Measurements from ENCODE around the gene TMED8. TPM values are rescaled to one million over a fixed set of nuclear protein-coding genes. Genes with fewer than 3 reads are reported as not detected.
"Not testable (repeated sequence)": the region's sequence is repeated elsewhere in the genome, so short reads cannot be mapped to it uniquely, and the experiment has no call there.

The TMED8 gene
- polyA plus RNA-seq, 1 donor (not counting 4 experiments of a cell fraction or from before 2014, with no cell fraction given) = 7.3 TPM

- H4K20me1 ChIP-seq (ENCODE audit: control insufficient read depth, extremely low read depth, insufficient read depth, low read length) = no peaks in the 10 kb centered on the region
- no peak overlapping the region for H3K4me3 ChIP-seq (ENCODE audit: control insufficient read depth in 2 of 3, extremely low read depth in 1 of 3, insufficient read depth in 2 of 3, low read depth in 1 of 3, low read length in 3 of 3)
- H3K9me1 ChIP-seq (ENCODE audit: control insufficient read depth, extremely low read depth, insufficient read depth, low read length) = no peaks in the 10 kb centered on the region
- no peak overlapping the region for H3K27ac ChIP-seq (ENCODE audit: control insufficient read depth, insufficient read depth, low read length)
- dilution Hi-C loops (cut with MboI; ENCODE audit: extremely low pct_ligation_motif_present, low sequenced_read_pairs) = no loop called here
- peaks cover 2 to 15% of the 10 kb centered on the region in 2 experiments for H3K36me3 ChIP-seq (ENCODE audit: control insufficient read depth in 2 of 2, extremely low read depth in 1 of 2, insufficient read depth in 2 of 2, low read length in 2 of 2)
- no peak for TF ChIP-seq EZH2 (IDR thresholded peaks at IDR 0.05; ENCODE audit: low read length)
- TF ChIP-seq, protein P1, sequence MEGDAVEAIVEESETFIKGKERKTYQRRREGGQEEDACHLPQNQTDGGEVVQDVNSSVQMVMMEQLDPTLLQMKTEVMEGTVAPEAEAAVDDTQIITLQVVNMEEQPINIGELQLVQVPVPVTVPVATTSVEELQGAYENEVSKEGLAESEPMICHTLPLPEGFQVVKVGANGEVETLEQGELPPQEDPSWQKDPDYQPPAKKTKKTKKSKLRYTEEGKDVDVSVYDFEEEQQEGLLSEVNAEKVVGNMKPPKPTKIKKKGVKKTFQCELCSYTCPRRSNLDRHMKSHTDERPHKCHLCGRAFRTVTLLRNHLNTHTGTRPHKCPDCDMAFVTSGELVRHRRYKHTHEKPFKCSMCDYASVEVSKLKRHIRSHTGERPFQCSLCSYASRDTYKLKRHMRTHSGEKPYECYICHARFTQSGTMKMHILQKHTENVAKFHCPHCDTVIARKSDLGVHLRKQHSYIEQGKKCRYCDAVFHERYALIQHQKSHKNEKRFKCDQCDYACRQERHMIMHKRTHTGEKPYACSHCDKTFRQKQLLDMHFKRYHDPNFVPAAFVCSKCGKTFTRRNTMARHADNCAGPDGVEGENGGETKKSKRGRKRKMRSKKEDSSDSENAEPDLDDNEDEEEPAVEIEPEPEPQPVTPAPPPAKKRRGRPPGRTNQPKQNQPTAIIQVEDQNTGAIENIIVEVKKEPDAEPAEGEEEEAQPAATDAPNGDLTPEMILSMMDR (optimal IDR thresholded peaks at IDR 0.05 in 1 of 3, IDR thresholded peaks at IDR 0.05 in 1 of 3, conservative IDR thresholded peaks at IDR 0.05 in 1 of 3; ENCODE audit: extremely low read depth in 1 of 3, insufficient read depth in 2 of 3, low read length in 3 of 3) = no peak
- H3K9me3 ChIP-seq (ENCODE audit: control insufficient read depth, low read depth, low read length) = no peaks in the 10 kb centered on the region
- no peak for FAIRE-seq
- no peaks in the 10 kb centered on the region for H3K4me1 ChIP-seq (ENCODE audit: control insufficient read depth, extremely low read depth, insufficient read depth, low read length)
- H3K9ac ChIP-seq (ENCODE audit: control insufficient read depth, extremely low read depth, insufficient read depth, low read length) = no peak overlapping the region
- no peaks in the 10 kb centered on the region for H3K79me2 ChIP-seq (ENCODE audit: control insufficient read depth, insufficient read depth, low read length)
- no peak for DNase-seq (ENCODE audit: low read depth, low spot score)
- H3K4me2 ChIP-seq (ENCODE audit: control insufficient read depth, extremely low read depth, insufficient read depth, low read depth, low read length) = no peak overlapping the region
- H2AFZ ChIP-seq (ENCODE audit: control insufficient read depth, low read length) = no peak overlapping the region
- H3K27me3 ChIP-seq (ENCODE audit: control insufficient read depth, extremely low read depth, insufficient read depth, low read length) = no peaks in the 10 kb centered on the region
Observed at GRCh38 chr14:77337880-77338279, 39.0 kb downstream of the TMED8 start.

DNA sequence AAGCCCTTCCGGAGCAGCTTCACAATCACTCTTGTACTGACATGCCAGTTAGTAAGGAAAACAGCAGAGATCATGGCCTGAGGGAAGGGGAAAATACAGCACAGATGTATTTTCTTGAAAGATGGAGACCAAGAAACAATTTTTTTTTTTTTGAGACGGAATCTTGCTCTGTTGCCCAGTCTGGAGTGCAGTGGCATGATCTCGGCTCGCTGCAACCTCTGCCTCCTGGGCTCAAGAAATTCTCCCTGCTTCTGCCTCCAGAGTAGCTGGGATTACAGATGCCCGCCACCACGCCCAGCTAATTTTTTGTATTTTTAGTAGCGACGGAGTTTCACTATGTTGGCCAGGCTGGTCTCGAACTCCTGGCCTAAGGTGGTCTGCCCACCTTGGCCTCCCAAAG is 39.6 kb downstream of the TMED8 start:
- DNase-seq (ENCODE audit: low read depth, low spot score) = not testable (repeated sequence)

DNA sequence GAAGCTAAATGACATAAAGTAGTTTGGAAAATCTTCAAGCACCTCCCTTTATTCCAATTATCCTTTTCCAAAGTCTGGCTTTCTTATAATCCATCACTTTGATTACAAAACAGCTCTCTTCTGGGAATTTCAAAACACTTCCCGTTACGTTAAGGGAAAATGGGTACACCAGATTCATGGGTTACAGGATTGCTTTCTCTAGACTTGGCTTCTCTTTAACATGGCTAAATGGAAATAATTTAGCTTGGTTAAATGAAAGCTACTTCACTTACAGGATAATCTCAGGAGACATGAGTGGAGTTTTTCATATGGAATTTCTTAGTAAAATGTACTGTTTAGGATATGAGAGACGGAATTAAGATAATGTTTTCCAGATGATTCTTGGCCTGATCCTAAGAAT is 41.3 kb downstream of the TMED8 start:
- no peak overlapping the region for H2AFZ ChIP-seq (ENCODE audit: control insufficient read depth, low read length)
- H3K27ac ChIP-seq (ENCODE audit: control insufficient read depth, insufficient read depth, low read length) = no peak overlapping the region
- H3K4me1 ChIP-seq (ENCODE audit: control insufficient read depth, extremely low read depth, insufficient read depth, low read length) = no peaks in the 10 kb centered on the region
- dilution Hi-C loops (cut with MboI; ENCODE audit: extremely low pct_ligation_motif_present, low sequenced_read_pairs) = no loop called here
- H3K4me3 ChIP-seq (ENCODE audit: control insufficient read depth in 2 of 3, extremely low read depth in 1 of 3, insufficient read depth in 2 of 3, low read depth in 1 of 3, low read length in 3 of 3) = no peak overlapping the region
- FAIRE-seq (no peak), DNase-seq (ENCODE audit: low read depth, low spot score) (no peak)
- H3K9me1 ChIP-seq (ENCODE audit: control insufficient read depth, extremely low read depth, insufficient read depth, low read length) = no peaks in the 10 kb centered on the region
- H3K36me3 ChIP-seq (ENCODE audit: control insufficient read depth in 2 of 2, extremely low read depth in 1 of 2, insufficient read depth in 2 of 2, low read length in 2 of 2) = peaks cover 0 to 7% of the 10 kb centered on the region in 2 experiments
- H3K27me3 ChIP-seq (ENCODE audit: control insufficient read depth, extremely low read depth, insufficient read depth, low read length) = no peaks in the 10 kb centered on the region
- H4K20me1 ChIP-seq (ENCODE audit: control insufficient read depth, extremely low read depth, insufficient read depth, low read length) = no peaks in the 10 kb centered on the region
- no peak overlapping the region for H3K9ac ChIP-seq (ENCODE audit: control insufficient read depth, extremely low read depth, insufficient read depth, low read length)
- no peaks in the 10 kb centered on the region for H3K79me2 ChIP-seq (ENCODE audit: control insufficient read depth, insufficient read depth, low read length)
- H3K9me3 ChIP-seq (ENCODE audit: control insufficient read depth, low read depth, low read length) = no peaks in the 10 kb centered on the region
- H3K4me2 ChIP-seq (ENCODE audit: control insufficient read depth, extremely low read depth, insufficient read depth, low read depth, low read length) = no peak overlapping the region
- TF ChIP-seq, protein P1 (optimal IDR thresholded peaks at IDR 0.05 in 1 of 3, IDR thresholded peaks at IDR 0.05 in 1 of 3, conservative IDR thresholded peaks at IDR 0.05 in 1 of 3; ENCODE audit: extremely low read depth in 1 of 3, insufficient read depth in 2 of 3, low read length in 3 of 3) = no peak
- no peak for TF ChIP-seq EZH2 (IDR thresholded peaks at IDR 0.05; ENCODE audit: low read length)

More for the DNA sequence above, 39.6 kb downstream of the TMED8 start:
- H4K20me1 ChIP-seq (ENCODE audit: control insufficient read depth, extremely low read depth, insufficient read depth, low read length); H3K4me2 ChIP-seq (ENCODE audit: control insufficient read depth, extremely low read depth, insufficient read depth, low read depth, low read length); H3K9me3 ChIP-seq (ENCODE audit: control insufficient read depth, low read depth, low read length); H3K4me1 ChIP-seq (ENCODE audit: control insufficient read depth, extremely low read depth, insufficient read depth, low read length); H3K9ac ChIP-seq (ENCODE audit: control insufficient read depth, extremely low read depth, insufficient read depth, low read length); H3K4me3 ChIP-seq (ENCODE audit: control insufficient read depth in 2 of 3, extremely low read depth in 1 of 3, insufficient read depth in 2 of 3, low read depth in 1 of 3, low read length in 3 of 3); H3K27ac ChIP-seq (ENCODE audit: control insufficient read depth, insufficient read depth, low read length); dilution Hi-C loops (cut with MboI; ENCODE audit: extremely low pct_ligation_motif_present, low sequenced_read_pairs); H2AFZ ChIP-seq (ENCODE audit: control insufficient read depth, low read length); H3K9me1 ChIP-seq (ENCODE audit: control insufficient read depth, extremely low read depth, insufficient read depth, low read length); FAIRE-seq; H3K27me3 ChIP-seq (ENCODE audit: control insufficient read depth, extremely low read depth, insufficient read depth, low read length); H3K79me2 ChIP-seq (ENCODE audit: control insufficient read depth, insufficient read depth, low read length): not testable (repeated sequence)
- peaks cover 2 to 15% of the 10 kb centered on the region in 2 experiments for H3K36me3 ChIP-seq (ENCODE audit: control insufficient read depth in 2 of 2, extremely low read depth in 1 of 2, insufficient read depth in 2 of 2, low read length in 2 of 2)

All from keratinocyte (primary cell).